ENCODE data around the gene EPS8.

DNA sequence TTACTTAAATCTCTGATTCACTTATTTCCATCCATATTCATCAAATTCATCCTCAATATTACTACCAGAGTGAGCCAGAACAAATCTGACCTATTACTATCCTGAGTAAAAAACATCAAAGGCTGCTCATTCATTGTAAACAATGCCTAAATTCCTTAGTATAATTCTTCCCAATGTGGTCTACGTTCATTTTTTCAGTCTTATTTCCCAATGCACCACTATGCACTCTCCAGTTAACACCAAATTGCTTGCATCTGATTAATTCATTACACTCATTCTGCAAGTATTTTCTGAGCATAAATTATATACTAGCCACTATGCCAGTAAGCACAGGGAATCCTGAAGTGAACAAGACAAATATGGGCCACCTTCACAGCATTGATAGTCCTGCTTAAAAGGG is 110.0 kb downstream of the EPS8 start:
- TF ChIP-seq, protein P1, sequence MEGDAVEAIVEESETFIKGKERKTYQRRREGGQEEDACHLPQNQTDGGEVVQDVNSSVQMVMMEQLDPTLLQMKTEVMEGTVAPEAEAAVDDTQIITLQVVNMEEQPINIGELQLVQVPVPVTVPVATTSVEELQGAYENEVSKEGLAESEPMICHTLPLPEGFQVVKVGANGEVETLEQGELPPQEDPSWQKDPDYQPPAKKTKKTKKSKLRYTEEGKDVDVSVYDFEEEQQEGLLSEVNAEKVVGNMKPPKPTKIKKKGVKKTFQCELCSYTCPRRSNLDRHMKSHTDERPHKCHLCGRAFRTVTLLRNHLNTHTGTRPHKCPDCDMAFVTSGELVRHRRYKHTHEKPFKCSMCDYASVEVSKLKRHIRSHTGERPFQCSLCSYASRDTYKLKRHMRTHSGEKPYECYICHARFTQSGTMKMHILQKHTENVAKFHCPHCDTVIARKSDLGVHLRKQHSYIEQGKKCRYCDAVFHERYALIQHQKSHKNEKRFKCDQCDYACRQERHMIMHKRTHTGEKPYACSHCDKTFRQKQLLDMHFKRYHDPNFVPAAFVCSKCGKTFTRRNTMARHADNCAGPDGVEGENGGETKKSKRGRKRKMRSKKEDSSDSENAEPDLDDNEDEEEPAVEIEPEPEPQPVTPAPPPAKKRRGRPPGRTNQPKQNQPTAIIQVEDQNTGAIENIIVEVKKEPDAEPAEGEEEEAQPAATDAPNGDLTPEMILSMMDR (conservative IDR thresholded peaks at IDR 0.05) = no peak
- no peak for TF ChIP-seq ZFX (IDR thresholded peaks at IDR 0.05)

All from C4-2B (cell line).